OCI-LY7 (cell line): ENCODE measurements around the gene CYP3A5.

Source experiments
- EZH2phosphoT487 ChIP-seq: fragments of 200-600 bp; sonication (generic); IDR thresholded peaks from 2 replicates; pipeline ENCODE4 v1.6.1; 2018; ENCODE audit warnings: low read depth, borderline replicate concordance, mild to moderate bottlenecking, mixed run types, antibody characterized with exemption, low read length, moderate library complexity, mixed read lengths
- TF ChIP-seq, protein P1 (sequence below): fragments of 200-600 bp; sonication (generic); conservative IDR thresholded peaks from 2 replicates; pipeline ENCODE4 v1.5.1; 2014; ENCODE audit warnings: mild to moderate bottlenecking, antibody characterized with exemption, low read length, moderate library complexity, mixed read lengths

DNA sequence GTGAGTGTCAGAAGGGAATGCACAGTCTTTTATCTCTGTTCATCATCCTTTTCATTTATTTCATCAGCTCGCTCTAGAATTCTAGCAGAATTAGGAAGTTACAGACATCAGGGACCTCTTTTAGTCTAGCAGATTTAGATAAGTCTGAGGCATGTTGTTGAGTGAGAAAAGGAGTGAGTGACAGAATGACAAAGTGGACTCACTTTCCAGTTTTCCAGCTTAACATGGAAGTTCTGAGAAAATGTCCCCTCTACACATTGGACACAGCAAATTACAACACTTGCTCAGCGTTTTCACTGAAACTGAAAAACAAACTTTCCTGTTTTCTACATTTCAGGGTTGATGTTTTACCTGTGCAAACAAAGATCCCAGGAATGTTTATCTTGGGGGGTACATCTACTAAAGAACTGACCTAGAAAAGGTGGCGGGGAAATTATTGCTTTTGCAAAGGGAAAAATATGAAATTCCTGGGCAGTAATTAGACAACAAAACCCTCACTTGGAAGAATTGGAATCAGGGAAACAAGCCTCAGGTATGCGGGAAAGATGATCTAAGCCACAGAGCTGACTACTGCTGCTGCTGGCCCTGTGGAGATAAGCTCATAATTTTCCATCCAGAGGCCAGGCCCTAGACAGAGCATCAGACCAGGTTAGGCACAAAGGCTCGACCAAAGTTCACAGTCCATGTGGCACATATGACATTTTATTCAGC lies 14.6 kb upstream of the CYP3A5 start:
- TF ChIP-seq, protein P1, sequence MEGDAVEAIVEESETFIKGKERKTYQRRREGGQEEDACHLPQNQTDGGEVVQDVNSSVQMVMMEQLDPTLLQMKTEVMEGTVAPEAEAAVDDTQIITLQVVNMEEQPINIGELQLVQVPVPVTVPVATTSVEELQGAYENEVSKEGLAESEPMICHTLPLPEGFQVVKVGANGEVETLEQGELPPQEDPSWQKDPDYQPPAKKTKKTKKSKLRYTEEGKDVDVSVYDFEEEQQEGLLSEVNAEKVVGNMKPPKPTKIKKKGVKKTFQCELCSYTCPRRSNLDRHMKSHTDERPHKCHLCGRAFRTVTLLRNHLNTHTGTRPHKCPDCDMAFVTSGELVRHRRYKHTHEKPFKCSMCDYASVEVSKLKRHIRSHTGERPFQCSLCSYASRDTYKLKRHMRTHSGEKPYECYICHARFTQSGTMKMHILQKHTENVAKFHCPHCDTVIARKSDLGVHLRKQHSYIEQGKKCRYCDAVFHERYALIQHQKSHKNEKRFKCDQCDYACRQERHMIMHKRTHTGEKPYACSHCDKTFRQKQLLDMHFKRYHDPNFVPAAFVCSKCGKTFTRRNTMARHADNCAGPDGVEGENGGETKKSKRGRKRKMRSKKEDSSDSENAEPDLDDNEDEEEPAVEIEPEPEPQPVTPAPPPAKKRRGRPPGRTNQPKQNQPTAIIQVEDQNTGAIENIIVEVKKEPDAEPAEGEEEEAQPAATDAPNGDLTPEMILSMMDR, result no peak
- no peak for TF ChIP-seq EZH2phosphoT487
